H1 (cell line): ENCODE measurements around the gene CEP57L1. TPM values are rescaled to one million over a fixed set of nuclear protein-coding genes. Genes with fewer than 3 reads are reported as not detected.

ENCODE experiments used
- CTCF ChIA-PET: fragments of 300-600 bp; sonication (Branson Sonifier 250); formaldehyde crosslinking; loops from one replicate; lab custom pipeline; 2021; ENCODE audit not compliant: partially characterized antibody; lab: Charles Lee
- POLR2A ChIA-PET: fragments of 300-600 bp; sonication (Branson Sonifier 250); formaldehyde crosslinking; loops from one replicate; lab custom pipeline; 2021; ENCODE audit warnings: inconsistent platforms; ENCODE audit not compliant: partially characterized antibody; lab: Charles Lee
- DNase-seq, 2 experiments: peaks; one replicate each; pipeline versions ENCODE4 v3.0.0 to v3.0.0-alpha.2; 2010 to 2022; ENCODE audit warnings: low spot score in 2 of 2, low read depth in 1 of 2, mixed read lengths in 1 of 2
- FAIRE-seq: peaks from 2 replicates; lab custom pipeline; 2011; peaks lifted over from hg19 to GRCh38; lab: Jason Lieb, UNC
- H2AFZ ChIP-seq: 2 replicates; pipeline ENCODE4 v1.8.1; 2012; ENCODE audit warnings: low read length, inconsistent platforms
- H2AK5ac ChIP-seq: 2 replicates; pipeline ENCODE4 v1.6.1; 2013; ENCODE audit warnings: low read depth, low read length
- H2BK120ac ChIP-seq: replicated peaks from 2 replicates; pipeline ENCODE3; 2013; ENCODE audit warnings: low read depth, low read length, inconsistent platforms
- H2BK12ac ChIP-seq: 2 replicates; pipeline ENCODE4 v1.6.1; 2013; ENCODE audit warnings: low read depth, low read length
- H2BK15ac ChIP-seq: 2 replicates; pipeline ENCODE4 v1.6.1; 2013; ENCODE audit warnings: low read length
- H2BK20ac ChIP-seq: 2 replicates; pipeline ENCODE4 v1.6.1; 2013; ENCODE audit warnings: low read length
- H2BK5ac ChIP-seq: 2 replicates; pipeline ENCODE4 v1.6.1; 2013; ENCODE audit warnings: low read depth, low read length
- H3K14ac ChIP-seq: 2 replicates; pipeline ENCODE4 v1.6.1; 2013; ENCODE audit warnings: inconsistent platforms; ENCODE audit not compliant: insufficient read length
- H3K18ac ChIP-seq: 2 replicates; pipeline ENCODE4 v1.6.1; 2013; ENCODE audit warnings: low read length; ENCODE audit errors: extremely low read depth
- H3K23ac ChIP-seq: 2 replicates; pipeline ENCODE4 v1.6.1; 2013; ENCODE audit warnings: inconsistent platforms; ENCODE audit not compliant: insufficient read length
- H3K23me2 ChIP-seq: 2 replicates; pipeline ENCODE4 v1.6.1; 2013; ENCODE audit warnings: low read depth, low read length
- H3K27ac ChIP-seq: 2 replicates; pipeline ENCODE4 v1.6.1; 2011; ENCODE audit warnings: low read depth, low read length, inconsistent platforms
- H3K27me3 ChIP-seq, 4 experiments: replicated peaks in 1 of 4; 1 replicate in 1 of 4; 2 replicates in 3 of 4; pipeline versions ENCODE4 v1.6.1 to v1.8.1; 2011 to 2013; ENCODE audit warnings: low read length in 3 of 4, mild to moderate bottlenecking in 3 of 4, inconsistent platforms in 2 of 4, mixed read lengths in 2 of 4, moderate library complexity in 1 of 4; ENCODE audit not compliant: control insufficient read depth in 3 of 4, insufficient read depth in 3 of 4; ENCODE audit errors: extremely low read depth in 1 of 4
- H3K36me3 ChIP-seq, 4 experiments: 2 replicates each; pipeline versions ENCODE4 v1.6.1 to v1.8.1; 2011 to 2013; ENCODE audit warnings: mild to moderate bottlenecking in 4 of 4, low read length in 3 of 4, moderate library complexity in 2 of 4, control low read depth in 1 of 4, inconsistent platforms in 1 of 4; ENCODE audit not compliant: insufficient read depth in 4 of 4, control insufficient read depth in 2 of 4
- H3K4ac ChIP-seq: replicated peaks from 2 replicates; pipeline ENCODE3; 2013; ENCODE audit warnings: low read length, low read depth, mixed read lengths, inconsistent platforms; ENCODE audit not compliant: insufficient read length
- H3K4me1 ChIP-seq, 4 experiments: replicated peaks in 1 of 4; 1 replicate in 1 of 4; 2 replicates in 3 of 4; pipeline versions ENCODE4 v1.6.1 to v1.8.1; 2011 to 2013; ENCODE audit warnings: low read length in 3 of 4, inconsistent platforms in 2 of 4, mixed read lengths in 1 of 4; ENCODE audit not compliant: insufficient read depth in 4 of 4, control insufficient read depth in 3 of 4
- H3K4me2 ChIP-seq, 2 experiments: 2 replicates each; pipeline versions ENCODE4 v1.6.1 to v1.8.1; 2011 to 2013; ENCODE audit warnings: low read depth in 2 of 2, low read length in 2 of 2, control low read depth in 1 of 2, inconsistent platforms in 1 of 2, mild to moderate bottlenecking in 1 of 2; ENCODE audit not compliant: insufficient read depth in 1 of 2
- H3K4me3 ChIP-seq, 4 experiments: fragments of 200-600, 300-600 bp in 1 of 4; sonication (generic), shearing (Covaris generic), sonication (Bioruptor Twin) in 1 of 4; 2 replicates each; pipeline versions ENCODE4 v1.5.1 to v1.8.1; 2011 to 2016; ENCODE audit warnings: low read length in 4 of 4, low read depth in 3 of 4, control low read depth in 2 of 4, inconsistent platforms in 2 of 4, mild to moderate bottlenecking in 2 of 4, mixed read lengths in 1 of 4, moderate library complexity in 1 of 4; ENCODE audit not compliant: insufficient read depth in 2 of 4; ENCODE audit errors: extremely low read depth in 1 of 4
- H3K56ac ChIP-seq: replicated peaks from 2 replicates; pipeline ENCODE3; 2013; ENCODE audit warnings: low read depth, mild to moderate bottlenecking, mixed read lengths, low read length, inconsistent platforms; ENCODE audit not compliant: insufficient read length
- H3K79me1 ChIP-seq: 2 replicates; pipeline ENCODE4 v1.6.1; 2013; ENCODE audit warnings: low read depth, low read length, control low read depth
- H3K79me2 ChIP-seq, 2 experiments: 2 replicates each; pipeline versions ENCODE4 v1.6.1 to v1.8.1; 2012 to 2013; ENCODE audit warnings: low read length in 2 of 2, mild to moderate bottlenecking in 2 of 2, inconsistent platforms in 1 of 2; ENCODE audit not compliant: insufficient read depth in 2 of 2, control insufficient read depth in 1 of 2
- H3K9ac ChIP-seq, 4 experiments: replicated peaks in 1 of 4; 1 replicate in 1 of 4; 2 replicates in 3 of 4; pipeline versions ENCODE4 v1.6.1 to v1.8.1; 2011 to 2013; ENCODE audit warnings: low read depth in 3 of 4, low read length in 3 of 4, control low read depth in 2 of 4, mild to moderate bottlenecking in 2 of 4, moderate library complexity in 2 of 4, inconsistent platforms in 1 of 4; ENCODE audit errors: extremely low read depth in 1 of 4
- H3K9me3 ChIP-seq, 2 experiments: 2 replicates each; pipeline versions ENCODE4 v1.6.1 to v1.8.1; 2012 to 2013; ENCODE audit warnings: mild to moderate bottlenecking in 2 of 2, moderate library complexity in 2 of 2, control low read depth in 1 of 2, inconsistent platforms in 1 of 2, low read depth in 1 of 2, low read length in 1 of 2, mixed read lengths in 1 of 2; ENCODE audit not compliant: insufficient read depth in 2 of 2
- H4K20me1 ChIP-seq, 2 experiments: replicated peaks in 1 of 2; 2 replicates each; pipeline versions ENCODE3 to v1.8.1; 2011 to 2013; ENCODE audit warnings: inconsistent platforms in 2 of 2, low read length in 2 of 2, mild to moderate bottlenecking in 1 of 2; ENCODE audit not compliant: insufficient read depth in 2 of 2, control insufficient read depth in 1 of 2
- H4K5ac ChIP-seq: 2 replicates; pipeline ENCODE4 v1.6.1; 2013; ENCODE audit warnings: low read length, low read depth, mixed read lengths, inconsistent platforms; ENCODE audit not compliant: insufficient read length
- H4K8ac ChIP-seq: 2 replicates; pipeline ENCODE4 v1.8.0; 2013; ENCODE audit warnings: mild to moderate bottlenecking, moderate library complexity, low read length, inconsistent platforms; ENCODE audit not compliant: insufficient read depth; ENCODE audit errors: extremely low read depth
- H4K91ac ChIP-seq: replicated peaks from 2 replicates; pipeline ENCODE3; 2013; ENCODE audit warnings: low read length, mixed read lengths, inconsistent platforms; ENCODE audit not compliant: insufficient read length
- BACH1 ChIP-seq: IDR thresholded peaks from 2 replicates; pipeline ENCODE4 v1.6.1; 2012; ENCODE audit warnings: low read length, improper control_type of control experiment
- CBX8 ChIP-seq: fragments of 300-800, 300-1000 bp; sonication (generic); IDR thresholded peaks from 2 replicates; pipeline ENCODE4 v1.7.1; 2016; ENCODE audit warnings: low read depth, low read length, borderline replicate concordance
- GABPA ChIP-seq: IDR thresholded peaks from 2 replicates; pipeline ENCODE4 v1.6.1; 2011; ENCODE audit warnings: mild to moderate bottlenecking, low read length, moderate library complexity, borderline replicate concordance; ENCODE audit not compliant: insufficient read depth
- KDM5A ChIP-seq: fragments of 200-600 bp; IDR thresholded peaks from 2 replicates; pipeline ENCODE4 v1.7.1; 2012; ENCODE audit warnings: mild to moderate bottlenecking, low read length, inconsistent platforms, mixed read lengths
- NRF1 ChIP-seq: IDR thresholded peaks from 2 replicates; pipeline ENCODE4 v1.6.1; 2011; ENCODE audit warnings: mild to moderate bottlenecking, low read depth, low read length, improper control_type of control experiment
- PHF8 ChIP-seq: fragments of 200-600 bp; sonication (generic); conservative IDR thresholded peaks from 2 replicates; pipeline ENCODE4 v1.7.1; 2012; ENCODE audit warnings: low read depth, mild to moderate bottlenecking, inconsistent platforms, low read length, moderate library complexity
- POLR2AphosphoS5 ChIP-seq: IDR thresholded peaks from 2 replicates; pipeline ENCODE4 v1.6.1; 2011; ENCODE audit warnings: low read depth, low read length
- RBBP5 ChIP-seq: IDR thresholded peaks from 2 replicates; pipeline ENCODE4 v1.7.1; 2012; ENCODE audit warnings: low read depth, mild to moderate bottlenecking, inconsistent platforms, low read length, moderate library complexity, borderline replicate concordance
- RNF2 ChIP-seq: fragments of 200-900, 300-1000 bp; sonication (generic); IDR thresholded peaks from 2 replicates; pipeline ENCODE4 v1.7.1; 2016; ENCODE audit warnings: borderline replicate concordance, low read depth, mild to moderate bottlenecking, antibody characterized with exemption, low read length; ENCODE audit not compliant: poor library complexity, severe bottlenecking; ENCODE audit errors: missing control alignments
- SAP30 ChIP-seq: fragments of 300-600 bp; sonication (generic); IDR thresholded peaks from 2 replicates; pipeline ENCODE4 v1.7.1; 2012; ENCODE audit warnings: low read length, moderate library complexity, mild to moderate bottlenecking, inconsistent platforms; ENCODE audit not compliant: insufficient read depth, insufficient replicate concordance
- TBP ChIP-seq: IDR thresholded peaks from 2 replicates; pipeline ENCODE4 v1.6.1; 2011; ENCODE audit warnings: low read depth, low read length, improper control_type of control experiment
- WGBS, 2 experiments: shearing (Covaris generic) in 1 of 2; methylation state at CpG; one replicate each; pipeline versions ENCODE4 v1.1.6 to v1.1.7; 2013 to 2015; ENCODE audit warnings: low lambda C conversion rate in 2 of 2, mixed read lengths in 2 of 2, inconsistent platforms in 1 of 2, low coverage in 1 of 2, missing lambda C conversion rate in 1 of 2; ENCODE audit not compliant: insufficient replicate concordance in 2 of 2, insufficient coverage in 1 of 2, insufficient read length in 1 of 2; ENCODE audit errors: extremely low coverage in 1 of 2, missing lambda C conversion rate in 1 of 2; 5-methylcytosine and 5-hydroxymethylcytosine counted together
- polyA plus RNA-seq, 7 experiments: library from polyadenylated mRNA; depleted of rRNA in 3 of 7; stranded (reverse) in 5 of 7; unstranded in 2 of 7; fragments of >200 nt in 5 of 7; fragments of 200-250 nt in 2 of 7; gene quantifications; 1 replicate in 5 of 7; 2 replicates in 1 of 7; 4 replicates in 1 of 7; pipeline versions ENCODE4 v1.2.1 to v1.2.3, GENCODE V29; 2011 to 2013; ENCODE audit warnings: missing spikeins in 2 of 7, mixed read lengths in 2 of 7
- total RNA-seq: library from RNA; stranded (reverse); fragmentation: NEBNext Ultra II Directional; extraction: Animal tissue kit (Norgen Biotek cat#: 25700); gene quantifications from 2 replicates; pipeline ENCODE4 v1.2.1, GENCODE V29; 2021

CEP57L1 gene
- total and polyA plus RNA-seq, 2 of the 8 experiments (the other 6 are each of a cell fraction or from before 2014, with no cell fraction given), result 3.6 to 11.5 TPM

GRCh38 chr6:109088995-109089394 lies 6.3 kb upstream of the CEP57L1 start:
- Histone ChIP-seq H4K8ac (no peak overlapping the region), H3K23ac (no peak overlapping the region), H3K4me1 (0 out of 7 replicates have a peak, but pooled peaks cover 0 to 2% (median 0%) of the 10 kb centered on the region in 4 experiments), H3K4me3 (no peak overlapping the region), H2BK5ac (no peak overlapping the region), H2BK12ac (no peak overlapping the region), H2BK15ac (no peak overlapping the region), H2BK120ac (no peak overlapping the region), H2BK20ac (no peak overlapping the region), H2AFZ (no peak overlapping the region), H3K23me2 (peaks cover 2% of the 10 kb centered on the region; the same call in 1 of the 2 replicates)
- DNase-seq, result no peak
- FAIRE-seq, result no peak
- POLR2A ChIA-PET, result no interaction called here
- 57% methylated on average over 1 of the region's 1 CpG; no CpG with 5 or more reads in 1 of the 2 experiments for WGBS, 2 experiments
- TF ChIP-seq NRF1 (no peak), RBBP5 (no peak), KDM5A (no peak), TBP (no peak), PHF8 (no peak), RNF2 (no peak), GABPA (no peak), BACH1 (no peak), SAP30 (no peak), POLR2AphosphoS5 (no peak), CBX8 (no peak)
- TF ChIP-seq, all 59 proteins: peak for 0
- Histone ChIP-seq H3K36me3 (no peaks in the 10 kb centered on the region), H3K18ac (no peak overlapping the region), H3K27me3 (no peaks in the 10 kb centered on the region), H4K5ac (no peak overlapping the region), H3K9ac (no peak overlapping the region), H3K4me2 (no peak overlapping the region), H3K9me3 (no peaks in the 10 kb centered on the region), H3K79me1 (no peaks in the 10 kb centered on the region), H4K91ac (no peak overlapping the region), H3K27ac (no peak overlapping the region), H3K4ac (no peak overlapping the region), H3K79me2 (peaks cover 0 to 6% of the 10 kb centered on the region in 2 experiments; a peak in 2 of 4 replicates), H3K14ac (no peak overlapping the region), H4K20me1 (peaks cover 0 to 2% of the 10 kb centered on the region in 2 experiments), H2AK5ac (no peak overlapping the region), H3K56ac (no peak overlapping the region)
- CTCF ChIA-PET, result interaction anchor here (1.1 kb wide), 1 partner anchor 546 kb away, joined by 3 read pairs; no protein-coding TSS in a partner anchor
